GM19438 (cell line): ENCODE results near the gene TRIM47.
A peak's percentile ranks its signal among the peaks of the same experiment; 100 is the strongest.

Experiments
- ATAC-seq: cut with Tn5 transposase; IDR thresholded peaks from one replicate; pipeline ENCODE4 v1.9.1; 2021; ENCODE audit warnings: low read depth; ENCODE audit not compliant: unreplicated experiment

TRIM47 gene

GRCh38 chr17:75878174-75878998 is at the start of gene TRIM47:
TSS of gene TRIM47 (minus strand) at chr17:75878581. CDS start at chr17:75878548, 33 bp downstream.
- peak; percentile 17 for ATAC-seq

GRCh38 chr17:75927286-75927922 is 49.0 kb upstream of the TRIM47 start:
- no peak for ATAC-seq

GRCh38 chr17:75926456-75926855 is 48.1 kb upstream of the TRIM47 start:
- no peak for ATAC-seq

- no peak for ATAC-seq
These were observed 47.5 kb upstream of the TRIM47 start for GRCh38 chr17:75925912-75926311.

GRCh38 chr17:75925103-75925502 is 46.7 kb upstream of the TRIM47 start:
- ATAC-seq = no peak

GRCh38 chr17:75922963-75923874 is 44.8 kb upstream of the TRIM47 start:
- no peak for ATAC-seq

GRCh38 chr17:75922173-75922961 is 44.0 kb upstream of the TRIM47 start:
- no peak for ATAC-seq

GRCh38 chr17:75921596-75921995 is 43.2 kb upstream of the TRIM47 start:
- ATAC-seq = no peak

- no peak for ATAC-seq
These were observed 41.7 kb upstream of the TRIM47 start for GRCh38 chr17:75920045-75920560.

- ATAC-seq = no peak
These were observed 41.2 kb upstream of the TRIM47 start for GRCh38 chr17:75919611-75920010.

- no peak for ATAC-seq
These were observed 39.6 kb upstream of the TRIM47 start for GRCh38 chr17:75917917-75918445.

- ATAC-seq = no peak
These were observed 38.9 kb upstream of the TRIM47 start for GRCh38 chr17:75917141-75917916.

GRCh38 chr17:75915268-75915667 is 36.9 kb upstream of the TRIM47 start:
- ATAC-seq = no peak

GRCh38 chr17:75914643-75915267 is 36.4 kb upstream of the TRIM47 start:
- ATAC-seq = no peak

- ATAC-seq = no peak
These were observed 35.3 kb upstream of the TRIM47 start for GRCh38 chr17:75913537-75914210.

GRCh38 chr17:75910699-75911098 is 32.3 kb upstream of the TRIM47 start:
- ATAC-seq = no peak

GRCh38 chr17:75909812-75910274 is 31.5 kb upstream of the TRIM47 start:
- ATAC-seq = no peak
